C4-2B (cell line): Measurements from ENCODE around the gene BMI1.

Experiments used
- H3K27ac ChIP-seq: fragments of 450-650 bp; 2 replicates; pipeline ENCODE4 v1.5.1; 2017
- CTCF ChIP-seq: fragments of 450-650 bp; conservative IDR thresholded peaks from 2 replicates; pipeline ENCODE4 v1.5.1; 2017; ENCODE audit warnings: mild to moderate bottlenecking
- ZFX ChIP-seq: fragments of 450-650 bp; IDR thresholded peaks from 2 replicates; pipeline ENCODE4 v1.6.1; 2017

The BMI1 gene

GRCh38 chr10:22320591-22321155, at the start of gene BMI1:
Gene BMI1, plus strand, starts transcription at chr10:22321099. Its CDS starts 5,351 bp downstream, at chr10:22326450.
- peak; percentile 44 for TF ChIP-seq CTCF
- no peak for TF ChIP-seq ZFX
- H3K27ac ChIP-seq: peak within 1 kb of the TSS; percentile 100

- TF ChIP-seq ZFX (no peak), CTCF (no peak)
- no peak overlapping the region for H3K27ac ChIP-seq
These were observed 49.1 kb upstream of the BMI1 start for GRCh38 chr10:22271786-22272185.

- peak overlapping the region; percentile 68 for H3K27ac ChIP-seq
- TF ChIP-seq ZFX: no peak
- no peak for TF ChIP-seq CTCF
These were observed 42.5 kb upstream of the BMI1 start for GRCh38 chr10:22278441-22278782.

- no peak for TF ChIP-seq CTCF
- no peak for TF ChIP-seq ZFX
- no peak overlapping the region for H3K27ac ChIP-seq
These were observed 40.8 kb upstream of the BMI1 start for GRCh38 chr10:22280078-22280477.

GRCh38 chr10:22285130-22285529, 35.8 kb upstream of the BMI1 start:
- H3K27ac ChIP-seq: no peak overlapping the region
- TF ChIP-seq CTCF: no peak
- TF ChIP-seq ZFX: no peak

GRCh38 chr10:22293747-22294404, 27.0 kb upstream of the BMI1 start:
- no peak overlapping the region for H3K27ac ChIP-seq
- no peak for TF ChIP-seq CTCF
- TF ChIP-seq ZFX: no peak

- H3K27ac ChIP-seq: no peak overlapping the region
- TF ChIP-seq CTCF (no peak), ZFX (no peak)
These were observed 26.2 kb upstream of the BMI1 start for GRCh38 chr10:22294694-22295093.
